Fibroblast of lung (primary cell): ENCODE data around the gene ZBTB34. TPM values are rescaled to one million over a fixed set of nuclear protein-coding genes. Genes with fewer than 3 reads are reported as not detected.

Source experiments
- DNase-seq, 2 donors: peaks; one replicate each; pipeline versions ENCODE4 v3.0.0 to v3.0.0-alpha.2; 2010; ENCODE audit warnings: low read depth in 2 of 2
- H2AFZ ChIP-seq: 2 replicates; pipeline ENCODE4 v1.5.1; 2012; ENCODE audit warnings: low read length, control low read depth, inconsistent platforms
- H3K27ac ChIP-seq: 2 replicates; pipeline ENCODE4 v1.5.1; 2011; ENCODE audit warnings: low read length, control low read depth; ENCODE audit not compliant: insufficient read depth
- H3K27me3 ChIP-seq: 2 replicates; pipeline ENCODE4 v1.5.1; 2011; ENCODE audit warnings: mild to moderate bottlenecking, low read length; ENCODE audit not compliant: control insufficient read depth, insufficient read depth
- H3K36me3 ChIP-seq: 2 replicates; pipeline ENCODE4 v1.5.1; 2011; ENCODE audit warnings: low read length; ENCODE audit not compliant: control insufficient read depth, insufficient read depth
- H3K4me1 ChIP-seq: 2 replicates; pipeline ENCODE4 v1.5.1; 2011; ENCODE audit warnings: low read length; ENCODE audit not compliant: control insufficient read depth, insufficient read depth; ENCODE audit errors: extremely low read depth
- H3K4me2 ChIP-seq: 2 replicates; pipeline ENCODE4 v1.5.1; 2011; ENCODE audit warnings: low read length, control low read depth; ENCODE audit not compliant: insufficient read depth; ENCODE audit errors: extremely low read depth
- H3K4me3 ChIP-seq, 4 experiments: fragments of 200-600 bp in 1 of 4; sonication (generic) in 1 of 4; replicated peaks in 1 of 4; 2 replicates each; pipeline ENCODE4 v1.5.1; 2011 to 2016; ENCODE audit warnings: low read length in 4 of 4, low read depth in 3 of 4, mild to moderate bottlenecking in 3 of 4, control low read depth in 2 of 4, inconsistent platforms in 1 of 4, mixed read lengths in 1 of 4; ENCODE audit not compliant: insufficient read depth in 1 of 4; ENCODE audit errors: control extremely low read depth in 1 of 4
- H3K79me2 ChIP-seq: 2 replicates; pipeline ENCODE4 v1.5.1; 2012; ENCODE audit warnings: mild to moderate bottlenecking, low read length, inconsistent platforms; ENCODE audit not compliant: control insufficient read depth, insufficient read depth
- H3K9ac ChIP-seq: 2 replicates; pipeline ENCODE4 v1.5.1; 2011; ENCODE audit warnings: mild to moderate bottlenecking, low read length, control low read depth; ENCODE audit not compliant: insufficient read depth
- H3K9me3 ChIP-seq: 2 replicates; pipeline ENCODE4 v1.5.1; 2012; ENCODE audit warnings: low read depth, low read length; ENCODE audit not compliant: control insufficient read depth, insufficient read depth
- H4K20me1 ChIP-seq: 2 replicates; pipeline ENCODE4 v1.5.1; 2011; ENCODE audit warnings: low read length; ENCODE audit not compliant: control insufficient read depth, insufficient read depth; ENCODE audit errors: extremely low read depth
- CTCF ChIP-seq, 2 donors: IDR thresholded peaks in 1 of 2; conservative IDR thresholded peaks in 1 of 2; 1 replicate in 1 of 2; 2 replicates in 1 of 2; pipeline ENCODE4 v1.5.1; 2011 to 2012; ENCODE audit warnings: low read length in 2 of 2, control low read depth in 1 of 2, inconsistent platforms in 1 of 2, low read depth in 1 of 2, mild to moderate bottlenecking in 1 of 2
- EZH2 ChIP-seq: IDR thresholded peaks from 2 replicates; pipeline ENCODE4 v1.5.1; 2012; ENCODE audit warnings: low read length, control low read depth, mild to moderate bottlenecking; ENCODE audit errors: missing control alignments
- polyA plus RNA-seq, 2 donors: library from polyadenylated mRNA; depleted of rRNA in 1 of 2; stranded (reverse) in 1 of 2; unstranded in 1 of 2; fragments of >200 nt; gene quantifications; 2 replicates each; pipeline ENCODE4 v1.2.1, GENCODE V29; 2011 to 2012; ENCODE audit warnings: missing spikeins in 1 of 2
- total RNA-seq: library from RNA; depleted of rRNA; stranded (reverse); fragments of >200 nt; gene quantifications from 2 replicates; pipeline ENCODE4 v1.2.1, GENCODE V29; 2014

Gene ZBTB34
- total and polyA plus RNA-seq, 2 donors (not counting 1 experiment from before 2014, with no cell fraction given): 6.8 to 7.0 TPM

DNA sequence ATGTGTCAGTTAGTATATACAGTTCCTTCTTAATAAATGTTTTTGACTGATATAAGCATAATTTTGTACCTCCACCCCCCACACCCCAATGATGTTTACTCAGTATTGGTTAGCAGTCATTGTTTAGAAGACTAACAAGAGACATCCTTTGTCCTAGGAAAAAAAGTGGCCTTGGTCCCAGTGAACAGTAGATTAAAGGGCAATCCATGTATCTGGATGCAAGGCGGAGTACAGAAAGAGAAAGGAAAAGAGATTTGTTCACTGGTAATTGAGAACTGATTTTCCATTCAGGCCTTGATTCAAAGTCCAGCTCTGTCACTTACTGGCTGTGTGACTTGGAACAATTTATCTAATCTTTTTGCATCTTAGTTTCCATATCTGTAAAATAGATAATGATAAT lies 58.8 kb downstream of the ZBTB34 start:
- Histone ChIP-seq H3K27ac (no peak overlapping the region), H3K9me3 (no peaks in the 10 kb centered on the region), H4K20me1 (no peaks in the 10 kb centered on the region), H3K4me1 (no peaks in the 10 kb centered on the region), H2AFZ (no peak overlapping the region), H3K9ac (no peak overlapping the region), H3K27me3 (peaks cover 2% of the 10 kb centered on the region), H3K79me2 (no peaks in the 10 kb centered on the region), H3K4me2 (no peak overlapping the region), H3K36me3 (no peaks in the 10 kb centered on the region), H3K4me3 (no peak overlapping the region)
- no peak for DNase-seq
- no peak for TF ChIP-seq EZH2
- no peak for TF ChIP-seq CTCF (conservative IDR thresholded peaks at IDR 0.05 in 1 of 2, IDR thresholded peaks at IDR 0.05 in 1 of 2; ENCODE audit: low read depth in 1 of 2, low read length in 2 of 2)

- no peak overlapping the region for H2AFZ ChIP-seq
- H3K27ac ChIP-seq: no peak overlapping the region
- no peak overlapping the region for H3K9ac ChIP-seq
- H3K4me2 ChIP-seq: no peak overlapping the region
- no peaks in the 10 kb centered on the region for H3K9me3 ChIP-seq
- H3K79me2 ChIP-seq: no peaks in the 10 kb centered on the region
- no peaks in the 10 kb centered on the region for H4K20me1 ChIP-seq
- no peak for TF ChIP-seq CTCF (conservative IDR thresholded peaks at IDR 0.05 in 1 of 2, IDR thresholded peaks at IDR 0.05 in 1 of 2; ENCODE audit: low read depth in 1 of 2, low read length in 2 of 2)
- no peak for TF ChIP-seq EZH2
- H3K36me3 ChIP-seq: no peaks in the 10 kb centered on the region
- no peaks in the 10 kb centered on the region for H3K4me1 ChIP-seq
- no peak for DNase-seq
- H3K27me3 ChIP-seq: peaks cover 16% of the 10 kb centered on the region
- no peak overlapping the region for H3K4me3 ChIP-seq
Observed at GRCh38 chr9:126925876-126926275, 65.4 kb downstream of the ZBTB34 start.

DNA sequence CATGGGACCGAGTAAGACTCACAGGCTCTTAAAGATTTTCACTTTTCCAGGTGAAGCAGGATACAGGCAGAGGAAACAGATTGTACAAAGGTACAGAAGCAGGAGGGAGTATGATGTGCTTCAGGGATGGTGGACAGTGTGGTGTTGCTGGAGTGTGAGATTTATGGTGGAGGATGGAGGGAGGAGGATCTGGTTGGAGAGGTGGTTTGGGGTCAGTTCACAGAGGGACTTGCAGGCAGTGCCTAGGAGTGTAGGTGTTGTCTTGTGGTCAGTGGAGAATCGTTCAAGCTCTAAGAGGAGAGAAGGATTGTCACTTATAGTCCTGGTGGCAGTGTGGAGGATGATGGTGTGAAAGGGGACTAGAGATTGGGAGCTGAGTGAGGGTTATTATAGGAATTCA lies 65.9 kb downstream of the ZBTB34 start:
- Histone ChIP-seq H3K27ac (no peak overlapping the region), H4K20me1 (no peaks in the 10 kb centered on the region), H3K4me1 (no peaks in the 10 kb centered on the region), H3K27me3 (peaks cover 15% of the 10 kb centered on the region), H3K36me3 (no peaks in the 10 kb centered on the region), H3K9me3 (no peaks in the 10 kb centered on the region), H3K4me2 (no peak overlapping the region), H3K4me3 (no peak overlapping the region), H3K79me2 (no peaks in the 10 kb centered on the region), H2AFZ (no peak overlapping the region), H3K9ac (no peak overlapping the region)
- DNase-seq: no peak
- no peak for TF ChIP-seq CTCF (conservative IDR thresholded peaks at IDR 0.05 in 1 of 2, IDR thresholded peaks at IDR 0.05 in 1 of 2; ENCODE audit: low read depth in 1 of 2, low read length in 2 of 2)
- TF ChIP-seq EZH2: no peak
